NK-92 (cell line): Measurements from ENCODE around the gene TSEN34.
"Not testable (repeated sequence)": the region's sequence is repeated elsewhere in the genome, so short reads cannot be mapped to it uniquely, and the experiment has no call there.

Experiments used
- DNase-seq: peaks from one replicate; lab custom pipeline; 2025; ENCODE audit not compliant: unreplicated experiment; lab: John Stamatoyannopoulos, UW

Gene TSEN34

GRCh38 chr19:54231077-54231931 lies 40.2 kb downstream of the TSEN34 start:
- no peak for DNase-seq

- no peak for DNase-seq
Measured at GRCh38 chr19:54233941-54234340, 42.8 kb downstream of the TSEN34 start.

GRCh38 chr19:54239491-54240371 lies 48.6 kb downstream of the TSEN34 start:
- DNase-seq: not testable (repeated sequence)

- not testable (repeated sequence) for DNase-seq
Measured at GRCh38 chr19:54240372-54241336, 49.5 kb downstream of the TSEN34 start.

GRCh38 chr19:54242234-54242633 lies 51.1 kb downstream of the TSEN34 start:
- not testable (repeated sequence) for DNase-seq

GRCh38 chr19:54242646-54243045 lies 51.5 kb downstream of the TSEN34 start, which contains the start of gene LILRA6:
Gene LILRA6, minus strand, starts transcription at chr19:54242790.
- DNase-seq: not testable (repeated sequence)

- DNase-seq: not testable (repeated sequence)
Measured at GRCh38 chr19:54243809-54244208, 52.7 kb downstream of the TSEN34 start.
